Tibial artery (tissue), 4 donors: ENCODE measurements around the gene CCDC24.

Experiments used
- DNase-seq, 2 donors: peaks; one replicate each; pipeline ENCODE4 v3.0.0-alpha.2; 2019
- H3K27ac ChIP-seq, 2 donors: fragments of 200-600 bp; sonication (generic) in 1 of 2; 1 replicate in 1 of 2; 2 replicates in 1 of 2; pipeline ENCODE4 v1.5.1; 2018 to 2019; ENCODE audit warnings: mild to moderate bottlenecking in 1 of 2
- H3K27me3 ChIP-seq, 2 donors: fragments of 200-600 bp; sonication (generic) in 1 of 2; one replicate each; pipeline versions ENCODE4 v1.5.1 to v1.6.0; 2016 to 2019
- H3K36me3 ChIP-seq, 3 donors: fragments of 200-600 bp; sonication (generic) in 2 of 3; one replicate each; pipeline ENCODE4 v1.5.1; 2016 to 2019; ENCODE audit warnings: mild to moderate bottlenecking in 2 of 3
- H3K4me1 ChIP-seq, 4 donors: fragments of 200-600 bp; sonication (generic) in 2 of 4; 1 replicate in 3 of 4; 2 replicates in 1 of 4; pipeline ENCODE4 v1.5.1; 2016 to 2019
- H3K4me3 ChIP-seq, 2 donors: fragments of 200-600 bp; sonication (generic) in 1 of 2; 1 replicate in 1 of 2; 2 replicates in 1 of 2; pipeline ENCODE4 v1.5.1; 2018 to 2019; ENCODE audit warnings: mild to moderate bottlenecking in 2 of 2
- H3K9me3 ChIP-seq, 3 donors: fragments of 200-600 bp; sonication (generic) in 1 of 3; one replicate each; pipeline ENCODE4 v1.5.1; 2016 to 2019
- CTCF ChIP-seq, 2 experiments: fragments of 200-600 bp in 1 of 2; fragments of 450-650 bp in 1 of 2; IDR thresholded peaks; one replicate each; pipeline ENCODE4 v1.5.1; 2017 to 2019; ENCODE audit warnings: antibody characterized with exemption in 2 of 2, mild to moderate bottlenecking in 1 of 2, moderate library complexity in 1 of 2
- intact Hi-C: fragments of 100-400 bp; cut with DNase I; formaldehyde crosslinking; loops from one replicate; pipeline ENCODE4 v1.15.0; 2023; ENCODE audit warnings: low total_unique reads

Gene CCDC24

GRCh38 chr1:44035726-44036408 lies 44.5 kb downstream of the CCDC24 start:
- Histone ChIP-seq H3K27ac (peak overlapping the region; percentile 71 to 76), H3K4me1 (peaks cover 9 to 44% (median 31%) of the 10 kb centered on the region in 4 donors), H3K36me3 (no peaks in the 10 kb centered on the region), H3K4me3 (no peak overlapping the region), H3K9me3 (no peaks in the 10 kb centered on the region), H3K27me3 (no peaks in the 10 kb centered on the region)
- peak in 1 of 2 donors; percentile 78 for DNase-seq
- TF ChIP-seq CTCF (IDR thresholded peaks at IDR 0.05) = no peak
- intact Hi-C loops = loop anchor here (5.0 to 10.0 kb wide), 3 partner anchors 34 to 274 kb away; partner anchors contain the start of gene IPO13

- DNase-seq = peak; percentile 67 to 79
- Histone ChIP-seq H3K4me3 (no peak overlapping the region), H3K27me3 (no peaks in the 10 kb centered on the region), H3K4me1 (peaks cover 9 to 37% (median 29%) of the 10 kb centered on the region in 4 donors), H3K36me3 (no peaks in the 10 kb centered on the region), H3K9me3 (no peaks in the 10 kb centered on the region), H3K27ac (peak overlapping the region; percentile 71 to 76)
- intact Hi-C loops = loop anchor here (5.0 to 10.0 kb wide), 3 partner anchors 34 to 274 kb away; partner anchors contain the start of gene IPO13
- TF ChIP-seq CTCF (IDR thresholded peaks at IDR 0.05) = peak; percentile 80 to 90
Observed at GRCh38 chr1:44036409-44037139, 45.2 kb downstream of the CCDC24 start.

GRCh38 chr1:44037154-44037553 lies 45.8 kb downstream of the CCDC24 start:
- H3K36me3 ChIP-seq = no peaks in the 10 kb centered on the region
- no peak overlapping the region for H3K4me3 ChIP-seq
- no peak overlapping the region for H3K27ac ChIP-seq
- peak in 1 of 2 donors; percentile 25 for DNase-seq
- no peak for TF ChIP-seq CTCF (IDR thresholded peaks at IDR 0.05)
- intact Hi-C loops = loop anchor here (5.0 to 10.0 kb wide), 3 partner anchors 35 to 275 kb away; partner anchors contain the start of gene IPO13
- H3K4me1 ChIP-seq = peaks cover 9 to 32% (median 24%) of the 10 kb centered on the region in 4 donors
- no peaks in the 10 kb centered on the region for H3K27me3 ChIP-seq
- no peaks in the 10 kb centered on the region for H3K9me3 ChIP-seq

GRCh38 chr1:44038876-44039657 lies 47.7 kb downstream of the CCDC24 start:
- Histone ChIP-seq H3K27me3 (peaks cover 0 to 3% of the 10 kb centered on the region in 2 donors), H3K9me3 (no peaks in the 10 kb centered on the region), H3K4me3 (no peak overlapping the region), H3K4me1 (peaks cover 9 to 28% (median 24%) of the 10 kb centered on the region in 4 donors), H3K36me3 (no peaks in the 10 kb centered on the region), H3K27ac (no peak overlapping the region)
- no peak for DNase-seq
- intact Hi-C loops = loop anchor here (5.0 to 10.0 kb wide), 3 partner anchors 37 to 277 kb away; partner anchors contain the start of gene IPO13
- TF ChIP-seq CTCF (IDR thresholded peaks at IDR 0.05) = no peak

GRCh38 chr1:44040418-44040817 lies 49.0 kb downstream of the CCDC24 start:
- no peak for DNase-seq
- Histone ChIP-seq H3K4me3 (no peak overlapping the region), H3K36me3 (no peaks in the 10 kb centered on the region), H3K27ac (no peak overlapping the region), H3K9me3 (no peaks in the 10 kb centered on the region), H3K4me1 (peaks cover 9 to 20% (median 17%) of the 10 kb centered on the region in 4 donors), H3K27me3 (peaks cover 0 to 3% of the 10 kb centered on the region in 2 donors)
- TF ChIP-seq CTCF (IDR thresholded peaks at IDR 0.05) = no peak
- intact Hi-C loops = loop anchor here (10.0 kb wide), 1 partner anchor 516 kb away; no protein-coding TSS in a partner anchor
